Superior temporal gyrus (tissue), 1 donor: ENCODE results near the gene ELF1.
A peak's percentile ranks its signal among the peaks of the same experiment; 100 is the strongest.
"Not testable (repeated sequence)": the region's sequence is repeated elsewhere in the genome, so short reads cannot be mapped to it uniquely, and the experiment has no call there.

ENCODE experiments used
- DNase-seq: peaks from one replicate; pipeline ENCODE4 v3.0.0-alpha.2; 2016; ENCODE audit errors: extremely low spot score

The ELF1 gene

GRCh38 chr13:41042419-41042818 lies 23.3 kb upstream of the ELF1 start:
- not testable (repeated sequence) for DNase-seq

GRCh38 chr13:41040584-41041334 lies 21.6 kb upstream of the ELF1 start:
- DNase-seq = no peak

GRCh38 chr13:41039746-41040145 lies 20.6 kb upstream of the ELF1 start:
- no peak for DNase-seq

- not testable (repeated sequence) for DNase-seq
These were observed 17.4 kb upstream of the ELF1 start for GRCh38 chr13:41036557-41036956.

- DNase-seq = no peak
These were observed 15.8 kb upstream of the ELF1 start for GRCh38 chr13:41034881-41035280.

GRCh38 chr13:41034382-41034781 lies 15.3 kb upstream of the ELF1 start:
- no peak for DNase-seq

- no peak for DNase-seq
These were observed 13.7 kb upstream of the ELF1 start for GRCh38 chr13:41032691-41033376.

GRCh38 chr13:41029629-41030028 lies 10.5 kb upstream of the ELF1 start:
- DNase-seq = no peak

GRCh38 chr13:41028051-41028450 lies 8.9 kb upstream of the ELF1 start:
- no peak for DNase-seq

- no peak for DNase-seq
These were observed 7.7 kb upstream of the ELF1 start for GRCh38 chr13:41026788-41027187.

- DNase-seq = no peak
These were observed 6.4 kb upstream of the ELF1 start for GRCh38 chr13:41025518-41025917.

- no peak for DNase-seq
These were observed 647 bp upstream of the ELF1 start for GRCh38 chr13:41019578-41020347.

- no peak for DNase-seq
These were observed 541 bp downstream of the ELF1 start for GRCh38 chr13:41018602-41018948.

GRCh38 chr13:41017817-41018601 lies 1.1 kb downstream of the ELF1 start:
- peak; percentile 54 for DNase-seq

GRCh38 chr13:41017159-41017558 lies 2.0 kb downstream of the ELF1 start:
- DNase-seq = peak; percentile 58

- DNase-seq = no peak
These were observed 3.2 kb downstream of the ELF1 start for GRCh38 chr13:41015920-41016319.

GRCh38 chr13:41013835-41014234 lies 5.3 kb downstream of the ELF1 start:
- DNase-seq = no peak

GRCh38 chr13:41012536-41012935 lies 6.6 kb downstream of the ELF1 start:
- DNase-seq = no peak

GRCh38 chr13:41011382-41011956 lies 7.6 kb downstream of the ELF1 start:
- DNase-seq = no peak

- DNase-seq = no peak
These were observed 10.7 kb downstream of the ELF1 start for GRCh38 chr13:41008349-41008980.

- DNase-seq = no peak
These were observed 11.4 kb downstream of the ELF1 start for GRCh38 chr13:41007744-41008128.
